GM23338 (cell line): ENCODE measurements around the gene CACNG1. TPM values are rescaled to one million over a fixed set of nuclear protein-coding genes. Genes with fewer than 3 reads are reported as not detected.

Experiments
- ATAC-seq: fragments of 200-7000 bp; cut with Tn5 transposase; 3 replicates; pipeline ENCODE4 v1.9.1; 2020
- DNase-seq: peaks from one replicate; pipeline ENCODE4 v3.0.0-alpha.2; 2015; ENCODE audit warnings: low spot score
- H2AFZ ChIP-seq: fragments of 200-600 bp; sonication (generic); 2 replicates; pipeline ENCODE4 v1.8.0; 2016; ENCODE audit warnings: antibody characterized with exemption, mild to moderate bottlenecking, moderate library complexity
- H3F3A ChIP-seq: fragments of 200-600 bp; sonication (generic); replicated peaks from 2 replicates; pipeline ENCODE4 v1.8.0; 2017; ENCODE audit warnings: antibody characterized with exemption, mixed run types, low read depth
- H3K27ac ChIP-seq: fragments of 200-600 bp; sonication (generic); 2 replicates; pipeline ENCODE4 v1.6.1; 2016; ENCODE audit warnings: low read depth
- H3K27me3 ChIP-seq: fragments of 200-600 bp; sonication (generic); 2 replicates; pipeline ENCODE4 v1.8.0; 2016; ENCODE audit warnings: mild to moderate bottlenecking, mixed run types, moderate library complexity; ENCODE audit not compliant: insufficient read depth
- H3K36me3 ChIP-seq: fragments of 200-600 bp; sonication (generic); 2 replicates; pipeline ENCODE4 v1.8.0; 2016; ENCODE audit warnings: mild to moderate bottlenecking; ENCODE audit not compliant: insufficient read depth
- H3K4me1 ChIP-seq: fragments of 200-600 bp; sonication (generic); 2 replicates; pipeline ENCODE4 v1.8.0; 2016; ENCODE audit warnings: mild to moderate bottlenecking, moderate library complexity; ENCODE audit not compliant: insufficient read depth
- H3K4me2 ChIP-seq: fragments of 200-600 bp; sonication (generic); 2 replicates; pipeline ENCODE4 v1.7.1; 2017; ENCODE audit warnings: mixed run types
- H3K4me3 ChIP-seq: fragments of 200-600 bp; sonication (generic); 2 replicates; pipeline ENCODE4 v1.6.1; 2016; ENCODE audit warnings: mixed run types
- H3K79me2 ChIP-seq: fragments of 200-600 bp; sonication (generic); replicated peaks from 2 replicates; pipeline ENCODE4 v1.8.0; 2017; ENCODE audit warnings: mild to moderate bottlenecking; ENCODE audit not compliant: insufficient read depth
- H3K9me2 ChIP-seq: fragments of 200-600 bp; sonication (generic); 2 replicates; pipeline ENCODE4 v1.8.0; 2017; ENCODE audit not compliant: insufficient read depth
- H4K20me1 ChIP-seq: fragments of 200-600 bp; sonication (generic); replicated peaks from 2 replicates; pipeline ENCODE4 v1.8.0; 2017; ENCODE audit warnings: mild to moderate bottlenecking; ENCODE audit not compliant: insufficient read depth
- H3K27ac Mint-ChIP-seq: 2 replicates; pipeline ENCODE4 v1.8.0; 2020; ENCODE audit warnings: inconsistent platforms, mild to moderate bottlenecking, moderate library complexity, mixed read lengths
- H3K27me3 Mint-ChIP-seq: 3 replicates; pipeline ENCODE4 v1.8.0; 2022; ENCODE audit warnings: low read depth, mild to moderate bottlenecking, moderate library complexity, mixed read lengths, inconsistent platforms; ENCODE audit not compliant: insufficient read depth, poor library complexity
- H3K36me3 Mint-ChIP-seq: 3 replicates; pipeline ENCODE4 v1.8.0; 2021; ENCODE audit warnings: low read depth, mild to moderate bottlenecking, inconsistent platforms, moderate library complexity, mixed read lengths
- H3K4me1 Mint-ChIP-seq: 3 replicates; pipeline ENCODE4 v1.8.0; 2020; ENCODE audit warnings: mild to moderate bottlenecking, inconsistent platforms, mixed read lengths
- H3K4me3 Mint-ChIP-seq: 3 replicates; pipeline ENCODE4 v1.8.0; 2021; ENCODE audit warnings: moderate library complexity, mild to moderate bottlenecking, inconsistent platforms, mixed read lengths
- H3K9me3 Mint-ChIP-seq: 3 replicates; pipeline ENCODE4 v1.8.0; 2020; ENCODE audit warnings: moderate library complexity, mild to moderate bottlenecking, inconsistent platforms, mixed read lengths
- CREB1 ChIP-seq: fragments of 250-450 bp; sonication (Bioruptor Pico); IDR thresholded peaks from 2 replicates; pipeline ENCODE4 v1.5.0; 2020; ENCODE audit warnings: low read depth, mild to moderate bottlenecking, moderate library complexity
- EZH2 ChIP-seq: fragments of 200-600 bp; sonication (generic); IDR thresholded peaks from one replicate; pipeline ENCODE4 v1.8.0; 2017; ENCODE audit warnings: antibody characterized with exemption, mild to moderate bottlenecking, low read depth; ENCODE audit not compliant: unreplicated experiment
- EZH2phosphoT487 ChIP-seq: fragments of 200-600 bp; sonication (generic); IDR thresholded peaks from one replicate; pipeline ENCODE4 v1.8.1; 2018; ENCODE audit warnings: antibody characterized with exemption; ENCODE audit not compliant: unreplicated experiment
- JUNB ChIP-seq: IDR thresholded peaks from one replicate; pipeline ENCODE4 v1.6.1; 2016; ENCODE audit warnings: antibody characterized with exemption; ENCODE audit not compliant: unreplicated experiment
- NANOG ChIP-seq: IDR thresholded peaks from 2 replicates; pipeline ENCODE4 v1.6.1; 2016; ENCODE audit warnings: antibody characterized with exemption, borderline replicate concordance
- POLR2AphosphoS5 ChIP-seq: IDR thresholded peaks from 2 replicates; pipeline ENCODE4 v1.6.1; 2016; ENCODE audit warnings: antibody characterized with exemption, low read depth
- STAT1 ChIP-seq: IDR thresholded peaks from one replicate; pipeline ENCODE4 v1.6.1; 2016; ENCODE audit warnings: antibody characterized with exemption; ENCODE audit not compliant: unreplicated experiment
- ZNF114 ChIP-seq: fragments of 250-450 bp; sonication (Bioruptor Pico); IDR thresholded peaks from 2 replicates; pipeline ENCODE4 v1.5.0; 2020; ENCODE audit warnings: mild to moderate bottlenecking, moderate library complexity
- ZNF331 ChIP-seq: fragments of 250-450 bp; sonication (Bioruptor Pico); IDR thresholded peaks from 2 replicates; pipeline ENCODE4 v1.5.0; 2020; ENCODE audit warnings: low read depth, mild to moderate bottlenecking, moderate library complexity
- polyA plus RNA-seq: library from polyadenylated mRNA; unstranded; fragments of >200 nt; fragmentation: Nextera tagmentation; extraction: Ambion mirVana; gene quantifications from 2 replicates; pipeline ENCODE4 v1.2.1, GENCODE V29; 2016
- total RNA-seq: library from RNA; depleted of rRNA; stranded (reverse); fragments of >200 nt; shearing (Covaris generic); gene quantifications from 2 replicates; pipeline ENCODE4 v1.2.3, GENCODE V29; 2014
- TF ChIP-seq, protein P1 (sequence below): IDR thresholded peaks from 2 replicates; pipeline ENCODE4 v1.6.1; 2016; ENCODE audit warnings: antibody characterized with exemption
- TF ChIP-seq, protein P2 (sequence below): IDR thresholded peaks from one replicate; pipeline ENCODE4 v1.6.1; 2018; ENCODE audit warnings: antibody characterized with exemption; ENCODE audit not compliant: unreplicated experiment
- TF ChIP-seq, protein P3 (sequence below): fragments of 250-450 bp; sonication (Bioruptor Pico); IDR thresholded peaks from 2 replicates; pipeline ENCODE4 v1.5.0; 2020; ENCODE audit warnings: mild to moderate bottlenecking, moderate library complexity
- TF ChIP-seq, protein P4 (sequence below), 2 experiments: fragments of 200-600 bp in 1 of 2; sonication (generic) in 1 of 2; conservative IDR thresholded peaks; 2 replicates each; pipeline versions ENCODE4 v1.5.1 to v1.6.1; 2016 to 2017; ENCODE audit warnings: antibody characterized with exemption in 2 of 2, low read depth in 2 of 2, mild to moderate bottlenecking in 2 of 2, moderate library complexity in 1 of 2

Gene CACNG1
- total and polyA plus RNA-seq, 2 experiments from 2014 or later: not detected

DNA sequence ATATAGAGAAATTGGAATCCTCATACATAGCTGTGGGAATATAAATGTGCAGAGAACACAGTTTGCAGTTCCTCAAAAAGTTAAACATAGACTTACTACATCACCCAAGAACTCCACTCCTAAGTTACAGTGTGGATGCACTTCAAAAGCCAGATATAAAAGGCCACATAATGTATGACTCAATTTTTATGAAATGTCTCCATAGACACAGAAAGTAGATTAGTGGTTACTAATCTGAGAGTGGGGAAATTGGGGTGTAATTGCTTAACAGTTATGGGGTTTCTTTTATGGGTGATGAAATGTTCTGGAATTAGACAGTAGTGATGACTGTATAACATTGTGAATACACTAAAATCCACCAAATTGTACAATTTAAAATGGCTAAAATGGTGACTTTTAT is 60.9 kb downstream of the CACNG1 start:
- no peaks in the 10 kb centered on the region for H3K4me1 Mint-ChIP-seq
- no peak overlapping the region for H3K27ac Mint-ChIP-seq
- no peaks in the 10 kb centered on the region for H3K9me3 Mint-ChIP-seq
- peaks cover 22% of the 10 kb centered on the region for H3K36me3 Mint-ChIP-seq
- Histone ChIP-seq H3K27ac (no peak overlapping the region), H3K27me3 (no peaks in the 10 kb centered on the region), H3K36me3 (peaks cover 16% of the 10 kb centered on the region), H2AFZ (no peak overlapping the region), H4K20me1 (no peaks in the 10 kb centered on the region), H3F3A (no peaks in the 10 kb centered on the region), H3K4me1 (no peaks in the 10 kb centered on the region), H3K79me2 (no peaks in the 10 kb centered on the region; the same call in none of the 2 replicates), H3K9me2 (no peaks in the 10 kb centered on the region), H3K4me2 (no peak overlapping the region), H3K4me3 (no peak overlapping the region)
- peaks cover 2% of the 10 kb centered on the region for H3K27me3 Mint-ChIP-seq
- ATAC-seq (no peak), DNase-seq (no peak)
- no peak for TF ChIP-seq JUNB
- TF ChIP-seq, protein P1, sequence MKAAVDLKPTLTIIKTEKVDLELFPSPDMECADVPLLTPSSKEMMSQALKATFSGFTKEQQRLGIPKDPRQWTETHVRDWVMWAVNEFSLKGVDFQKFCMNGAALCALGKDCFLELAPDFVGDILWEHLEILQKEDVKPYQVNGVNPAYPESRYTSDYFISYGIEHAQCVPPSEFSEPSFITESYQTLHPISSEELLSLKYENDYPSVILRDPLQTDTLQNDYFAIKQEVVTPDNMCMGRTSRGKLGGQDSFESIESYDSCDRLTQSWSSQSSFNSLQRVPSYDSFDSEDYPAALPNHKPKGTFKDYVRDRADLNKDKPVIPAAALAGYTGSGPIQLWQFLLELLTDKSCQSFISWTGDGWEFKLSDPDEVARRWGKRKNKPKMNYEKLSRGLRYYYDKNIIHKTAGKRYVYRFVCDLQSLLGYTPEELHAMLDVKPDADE: no peak
- no peak for TF ChIP-seq ZNF331 (CRISPR knock-in tag)
- TF ChIP-seq EZH2: no peak
- TF ChIP-seq ZNF114: no peak
- TF ChIP-seq POLR2AphosphoS5: no peak
- TF ChIP-seq, protein P2, sequence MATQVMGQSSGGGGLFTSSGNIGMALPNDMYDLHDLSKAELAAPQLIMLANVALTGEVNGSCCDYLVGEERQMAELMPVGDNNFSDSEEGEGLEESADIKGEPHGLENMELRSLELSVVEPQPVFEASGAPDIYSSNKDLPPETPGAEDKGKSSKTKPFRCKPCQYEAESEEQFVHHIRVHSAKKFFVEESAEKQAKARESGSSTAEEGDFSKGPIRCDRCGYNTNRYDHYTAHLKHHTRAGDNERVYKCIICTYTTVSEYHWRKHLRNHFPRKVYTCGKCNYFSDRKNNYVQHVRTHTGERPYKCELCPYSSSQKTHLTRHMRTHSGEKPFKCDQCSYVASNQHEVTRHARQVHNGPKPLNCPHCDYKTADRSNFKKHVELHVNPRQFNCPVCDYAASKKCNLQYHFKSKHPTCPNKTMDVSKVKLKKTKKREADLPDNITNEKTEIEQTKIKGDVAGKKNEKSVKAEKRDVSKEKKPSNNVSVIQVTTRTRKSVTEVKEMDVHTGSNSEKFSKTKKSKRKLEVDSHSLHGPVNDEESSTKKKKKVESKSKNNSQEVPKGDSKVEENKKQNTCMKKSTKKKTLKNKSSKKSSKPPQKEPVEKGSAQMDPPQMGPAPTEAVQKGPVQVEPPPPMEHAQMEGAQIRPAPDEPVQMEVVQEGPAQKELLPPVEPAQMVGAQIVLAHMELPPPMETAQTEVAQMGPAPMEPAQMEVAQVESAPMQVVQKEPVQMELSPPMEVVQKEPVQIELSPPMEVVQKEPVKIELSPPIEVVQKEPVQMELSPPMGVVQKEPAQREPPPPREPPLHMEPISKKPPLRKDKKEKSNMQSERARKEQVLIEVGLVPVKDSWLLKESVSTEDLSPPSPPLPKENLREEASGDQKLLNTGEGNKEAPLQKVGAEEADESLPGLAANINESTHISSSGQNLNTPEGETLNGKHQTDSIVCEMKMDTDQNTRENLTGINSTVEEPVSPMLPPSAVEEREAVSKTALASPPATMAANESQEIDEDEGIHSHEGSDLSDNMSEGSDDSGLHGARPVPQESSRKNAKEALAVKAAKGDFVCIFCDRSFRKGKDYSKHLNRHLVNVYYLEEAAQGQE: no peak
- TF ChIP-seq EZH2phosphoT487: no peak
- TF ChIP-seq, protein P3, sequence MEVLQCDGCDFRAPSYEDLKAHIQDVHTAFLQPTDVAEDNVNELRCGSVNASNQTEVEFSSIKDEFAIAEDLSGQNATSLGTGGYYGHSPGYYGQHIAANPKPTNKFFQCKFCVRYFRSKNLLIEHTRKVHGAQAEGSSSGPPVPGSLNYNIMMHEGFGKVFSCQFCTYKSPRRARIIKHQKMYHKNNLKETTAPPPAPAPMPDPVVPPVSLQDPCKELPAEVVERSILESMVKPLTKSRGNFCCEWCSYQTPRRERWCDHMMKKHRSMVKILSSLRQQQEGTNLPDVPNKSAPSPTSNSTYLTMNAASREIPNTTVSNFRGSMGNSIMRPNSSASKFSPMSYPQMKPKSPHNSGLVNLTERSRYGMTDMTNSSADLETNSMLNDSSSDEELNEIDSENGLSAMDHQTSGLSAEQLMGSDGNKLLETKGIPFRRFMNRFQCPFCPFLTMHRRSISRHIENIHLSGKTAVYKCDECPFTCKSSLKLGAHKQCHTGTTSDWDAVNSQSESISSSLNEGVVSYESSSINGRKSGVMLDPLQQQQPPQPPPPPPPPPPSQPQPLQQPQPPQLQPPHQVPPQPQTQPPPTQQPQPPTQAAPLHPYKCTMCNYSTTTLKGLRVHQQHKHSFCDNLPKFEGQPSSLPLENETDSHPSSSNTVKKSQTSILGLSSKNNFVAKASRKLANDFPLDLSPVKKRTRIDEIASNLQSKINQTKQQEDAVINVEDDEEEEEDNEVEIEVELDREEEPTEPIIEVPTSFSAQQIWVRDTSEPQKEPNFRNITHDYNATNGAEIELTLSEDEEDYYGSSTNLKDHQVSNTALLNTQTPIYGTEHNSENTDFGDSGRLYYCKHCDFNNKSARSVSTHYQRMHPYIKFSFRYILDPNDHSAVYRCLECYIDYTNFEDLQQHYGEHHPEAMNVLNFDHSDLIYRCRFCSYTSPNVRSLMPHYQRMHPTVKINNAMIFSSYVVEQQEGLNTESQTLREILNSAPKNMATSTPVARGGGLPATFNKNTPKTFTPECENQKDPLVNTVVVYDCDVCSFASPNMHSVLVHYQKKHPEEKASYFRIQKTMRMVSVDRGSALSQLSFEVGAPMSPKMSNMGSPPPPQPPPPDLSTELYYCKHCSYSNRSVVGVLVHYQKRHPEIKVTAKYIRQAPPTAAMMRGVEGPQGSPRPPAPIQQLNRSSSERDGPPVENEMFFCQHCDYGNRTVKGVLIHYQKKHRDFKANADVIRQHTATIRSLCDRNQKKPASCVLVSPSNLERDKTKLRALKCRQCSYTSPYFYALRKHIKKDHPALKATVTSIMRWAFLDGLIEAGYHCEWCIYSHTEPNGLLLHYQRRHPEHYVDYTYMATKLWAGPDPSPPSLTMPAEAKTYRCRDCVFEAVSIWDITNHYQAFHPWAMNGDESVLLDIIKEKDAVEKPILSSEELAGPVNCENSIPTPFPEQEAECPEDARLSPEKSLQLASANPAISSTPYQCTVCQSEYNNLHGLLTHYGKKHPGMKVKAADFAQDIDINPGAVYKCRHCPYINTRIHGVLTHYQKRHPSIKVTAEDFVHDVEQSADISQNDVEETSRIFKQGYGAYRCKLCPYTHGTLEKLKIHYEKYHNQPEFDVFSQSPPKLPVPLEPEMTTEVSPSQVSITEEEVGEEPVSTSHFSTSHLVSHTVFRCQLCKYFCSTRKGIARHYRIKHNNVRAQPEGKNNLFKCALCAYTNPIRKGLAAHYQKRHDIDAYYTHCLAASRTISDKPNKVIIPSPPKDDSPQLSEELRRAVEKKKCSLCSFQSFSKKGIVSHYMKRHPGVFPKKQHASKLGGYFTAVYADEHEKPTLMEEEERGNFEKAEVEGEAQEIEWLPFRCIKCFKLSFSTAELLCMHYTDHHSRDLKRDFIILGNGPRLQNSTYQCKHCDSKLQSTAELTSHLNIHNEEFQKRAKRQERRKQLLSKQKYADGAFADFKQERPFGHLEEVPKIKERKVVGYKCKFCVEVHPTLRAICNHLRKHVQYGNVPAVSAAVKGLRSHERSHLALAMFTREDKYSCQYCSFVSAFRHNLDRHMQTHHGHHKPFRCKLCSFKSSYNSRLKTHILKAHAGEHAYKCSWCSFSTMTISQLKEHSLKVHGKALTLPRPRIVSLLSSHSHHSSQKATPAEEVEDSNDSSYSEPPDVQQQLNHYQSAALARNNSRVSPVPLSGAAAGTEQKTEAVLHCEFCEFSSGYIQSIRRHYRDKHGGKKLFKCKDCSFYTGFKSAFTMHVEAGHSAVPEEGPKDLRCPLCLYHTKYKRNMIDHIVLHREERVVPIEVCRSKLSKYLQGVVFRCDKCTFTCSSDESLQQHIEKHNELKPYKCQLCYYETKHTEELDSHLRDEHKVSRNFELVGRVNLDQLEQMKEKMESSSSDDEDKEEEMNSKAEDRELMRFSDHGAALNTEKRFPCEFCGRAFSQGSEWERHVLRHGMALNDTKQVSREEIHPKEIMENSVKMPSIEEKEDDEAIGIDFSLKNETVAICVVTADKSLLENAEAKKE (CRISPR knock-in tag): no peak
- no peak for TF ChIP-seq CREB1 (CRISPR knock-in tag)
- TF ChIP-seq, protein P4, sequence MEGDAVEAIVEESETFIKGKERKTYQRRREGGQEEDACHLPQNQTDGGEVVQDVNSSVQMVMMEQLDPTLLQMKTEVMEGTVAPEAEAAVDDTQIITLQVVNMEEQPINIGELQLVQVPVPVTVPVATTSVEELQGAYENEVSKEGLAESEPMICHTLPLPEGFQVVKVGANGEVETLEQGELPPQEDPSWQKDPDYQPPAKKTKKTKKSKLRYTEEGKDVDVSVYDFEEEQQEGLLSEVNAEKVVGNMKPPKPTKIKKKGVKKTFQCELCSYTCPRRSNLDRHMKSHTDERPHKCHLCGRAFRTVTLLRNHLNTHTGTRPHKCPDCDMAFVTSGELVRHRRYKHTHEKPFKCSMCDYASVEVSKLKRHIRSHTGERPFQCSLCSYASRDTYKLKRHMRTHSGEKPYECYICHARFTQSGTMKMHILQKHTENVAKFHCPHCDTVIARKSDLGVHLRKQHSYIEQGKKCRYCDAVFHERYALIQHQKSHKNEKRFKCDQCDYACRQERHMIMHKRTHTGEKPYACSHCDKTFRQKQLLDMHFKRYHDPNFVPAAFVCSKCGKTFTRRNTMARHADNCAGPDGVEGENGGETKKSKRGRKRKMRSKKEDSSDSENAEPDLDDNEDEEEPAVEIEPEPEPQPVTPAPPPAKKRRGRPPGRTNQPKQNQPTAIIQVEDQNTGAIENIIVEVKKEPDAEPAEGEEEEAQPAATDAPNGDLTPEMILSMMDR (conservative IDR thresholded peaks at IDR 0.05; ENCODE audit: low read depth in 2 of 2): no peak
- no peak for TF ChIP-seq NANOG
- TF ChIP-seq STAT1: no peak
- no peak overlapping the region for H3K4me3 Mint-ChIP-seq
